Measurements from ENCODE around the gene SLC25A39.
A peak's percentile ranks its signal among the peaks of the same experiment; 100 is the strongest.

DNA sequence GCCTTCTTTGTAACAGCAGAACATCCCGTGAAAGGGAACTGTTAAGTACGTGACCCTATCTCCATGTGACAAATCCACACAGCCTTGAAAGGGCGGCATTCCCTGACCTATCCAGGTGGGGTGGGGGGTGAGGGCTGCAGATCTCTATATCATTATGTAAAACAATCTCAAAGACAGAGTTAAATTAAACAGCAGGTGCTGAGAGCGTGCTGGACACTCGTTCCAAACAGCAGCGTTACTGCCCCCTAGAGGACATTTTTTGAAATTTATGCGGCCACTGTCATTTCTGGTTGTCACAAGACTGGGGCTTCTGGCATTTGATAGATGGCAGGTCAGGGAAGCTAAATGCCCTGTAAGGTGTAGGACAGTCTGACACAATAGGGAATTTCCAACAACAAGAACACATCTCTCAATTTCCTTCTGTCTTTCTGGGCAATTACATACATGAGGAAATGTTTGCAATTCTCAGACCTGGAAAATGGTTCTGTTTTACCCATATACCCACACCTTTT, 6.7 kb upstream of the SLC25A39 start:
- TF ChIP-seq, protein P1, sequence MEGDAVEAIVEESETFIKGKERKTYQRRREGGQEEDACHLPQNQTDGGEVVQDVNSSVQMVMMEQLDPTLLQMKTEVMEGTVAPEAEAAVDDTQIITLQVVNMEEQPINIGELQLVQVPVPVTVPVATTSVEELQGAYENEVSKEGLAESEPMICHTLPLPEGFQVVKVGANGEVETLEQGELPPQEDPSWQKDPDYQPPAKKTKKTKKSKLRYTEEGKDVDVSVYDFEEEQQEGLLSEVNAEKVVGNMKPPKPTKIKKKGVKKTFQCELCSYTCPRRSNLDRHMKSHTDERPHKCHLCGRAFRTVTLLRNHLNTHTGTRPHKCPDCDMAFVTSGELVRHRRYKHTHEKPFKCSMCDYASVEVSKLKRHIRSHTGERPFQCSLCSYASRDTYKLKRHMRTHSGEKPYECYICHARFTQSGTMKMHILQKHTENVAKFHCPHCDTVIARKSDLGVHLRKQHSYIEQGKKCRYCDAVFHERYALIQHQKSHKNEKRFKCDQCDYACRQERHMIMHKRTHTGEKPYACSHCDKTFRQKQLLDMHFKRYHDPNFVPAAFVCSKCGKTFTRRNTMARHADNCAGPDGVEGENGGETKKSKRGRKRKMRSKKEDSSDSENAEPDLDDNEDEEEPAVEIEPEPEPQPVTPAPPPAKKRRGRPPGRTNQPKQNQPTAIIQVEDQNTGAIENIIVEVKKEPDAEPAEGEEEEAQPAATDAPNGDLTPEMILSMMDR (IDR thresholded peaks at IDR 0.05), result peak in 5 of 7 experiments; percentile 64 to 85 (median 75)
- TF ChIP-seq POLR2AphosphoS5 (IDR thresholded peaks at IDR 0.05) (peak in 2 of 3 donors; percentile 13 to 34), POLR2A (IDR thresholded peaks at IDR 0.05) (no peak)
